IMR-90 (cell line): ENCODE measurements around the gene ZCCHC14. TPM values are rescaled to one million over a fixed set of nuclear protein-coding genes. Genes with fewer than 3 reads are reported as not detected.

Experiments
- ATAC-seq: fragments of 200-7000 bp; cut with Tn5 transposase; 2 replicates; pipeline ENCODE4 v1.9.1; 2020; ENCODE audit warnings: low read depth, mild to moderate bottlenecking, moderate library complexity
- BruUV-seq: library from RNA; stranded (reverse); fragments of 400-500 nt; replicated peaks from 2 replicates; lab custom pipeline; 2021; lab: Mats Ljungman, UMichigan
- CTCF ChIA-PET: fragments of 300-600 bp; formaldehyde crosslinking; extraction: SDS; loops from one replicate; lab custom pipeline; 2021; ENCODE audit warnings: antibody characterized with exemption; lab: Yijun Ruan, JAX
- POLR2A ChIA-PET: fragments of 300-600 bp; sonication (Branson Sonifier 250); formaldehyde crosslinking; loops from one replicate; lab custom pipeline; 2022; ENCODE audit warnings: antibody characterized with exemption; ENCODE audit not compliant: unreplicated experiment; lab: Charles Lee
- DNase-seq: peaks from one replicate; pipeline ENCODE4 v3.0.0; 2013
- H2AFZ ChIP-seq: replicated peaks from 2 replicates; pipeline ENCODE3; 2013; ENCODE audit warnings: low read length, mild to moderate bottlenecking; ENCODE audit not compliant: poor library complexity
- H2AK5ac ChIP-seq: 2 replicates; pipeline ENCODE4 v1.6.1; 2013; ENCODE audit warnings: low read depth, low read length, inconsistent platforms
- H2AK9ac ChIP-seq: replicated peaks from 2 replicates; pipeline ENCODE3; 2013; ENCODE audit warnings: mild to moderate bottlenecking, low read depth, low read length, moderate library complexity; ENCODE audit not compliant: poor library complexity
- H2BK120ac ChIP-seq: 2 replicates; pipeline ENCODE4 v1.6.1; 2013; ENCODE audit warnings: low read depth, low read length, inconsistent platforms
- H2BK15ac ChIP-seq: 3 replicates; pipeline ENCODE4 v1.6.1; 2013; ENCODE audit warnings: low read depth, low read length, inconsistent platforms
- H2BK20ac ChIP-seq: 2 replicates; pipeline ENCODE4 v1.6.1; 2013; ENCODE audit warnings: low read depth, mild to moderate bottlenecking, inconsistent platforms, low read length, moderate library complexity
- H2BK5ac ChIP-seq: 2 replicates; pipeline ENCODE4 v1.6.1; 2013; ENCODE audit warnings: mild to moderate bottlenecking, low read depth, low read length, inconsistent platforms; ENCODE audit not compliant: poor library complexity, severe bottlenecking
- H3K14ac ChIP-seq: replicated peaks from 2 replicates; pipeline ENCODE4 v1.6.1; 2013; ENCODE audit warnings: low read depth, low read length, inconsistent platforms
- H3K18ac ChIP-seq: 2 replicates; pipeline ENCODE4 v1.6.1; 2013; ENCODE audit warnings: low read depth, low read length, control low read depth
- H3K23ac ChIP-seq: 2 replicates; pipeline ENCODE4 v1.6.1; 2013; ENCODE audit warnings: low read depth, low read length, inconsistent platforms
- H3K27ac ChIP-seq: 2 replicates; pipeline ENCODE4 v1.5.1; 2013; ENCODE audit warnings: mild to moderate bottlenecking, control low read depth, low read length; ENCODE audit not compliant: insufficient read depth
- H3K27me3 ChIP-seq: 2 replicates; pipeline ENCODE4 v1.6.1; 2013; ENCODE audit warnings: low read length; ENCODE audit not compliant: control insufficient read depth, insufficient read depth
- H3K36me3 ChIP-seq: 2 replicates; pipeline ENCODE4 v1.6.1; 2013; ENCODE audit warnings: low read length, mixed read lengths; ENCODE audit not compliant: control insufficient read depth, insufficient read depth
- H3K4ac ChIP-seq: 2 replicates; pipeline ENCODE4 v1.6.1; 2013; ENCODE audit warnings: low read depth, low read length, inconsistent platforms
- H3K4me1 ChIP-seq: 2 replicates; pipeline ENCODE4 v1.6.1; 2013; ENCODE audit warnings: low read length, mixed read lengths; ENCODE audit not compliant: control insufficient read depth, insufficient read depth
- H3K4me2 ChIP-seq: 2 replicates; pipeline ENCODE4 v1.6.1; 2013; ENCODE audit warnings: low read depth, mild to moderate bottlenecking, control low read depth, low read length, moderate library complexity
- H3K4me3 ChIP-seq: 2 replicates; pipeline ENCODE4 v1.5.1; 2013; ENCODE audit warnings: low read depth, mild to moderate bottlenecking, control low read depth, low read length, moderate library complexity; ENCODE audit not compliant: insufficient read depth
- H3K56ac ChIP-seq: 2 replicates; pipeline ENCODE4 v1.6.1; 2013; ENCODE audit warnings: low read length, inconsistent platforms; ENCODE audit not compliant: insufficient read depth; ENCODE audit errors: extremely low read depth
- H3K79me1 ChIP-seq, 2 experiments: 2 replicates each; pipeline ENCODE4 v1.6.1; 2013; ENCODE audit warnings: low read length in 2 of 2, inconsistent platforms in 1 of 2, low read depth in 1 of 2
- H3K9ac ChIP-seq: 2 replicates; pipeline ENCODE4 v1.6.1; 2013; ENCODE audit warnings: low read depth, low read length, control low read depth
- H3K9me1 ChIP-seq: 2 replicates; pipeline ENCODE4 v1.6.1; 2013; ENCODE audit warnings: low read length, inconsistent platforms; ENCODE audit not compliant: insufficient read depth
- H3K9me3 ChIP-seq: 2 replicates; pipeline ENCODE4 v1.6.1; 2013; ENCODE audit warnings: low read length; ENCODE audit not compliant: control insufficient read depth, insufficient read depth
- H4K20me1 ChIP-seq: 2 replicates; pipeline ENCODE4 v1.6.1; 2013; ENCODE audit warnings: low read length, inconsistent platforms; ENCODE audit not compliant: insufficient read depth
- H4K5ac ChIP-seq: 2 replicates; pipeline ENCODE4 v1.6.1; 2013; ENCODE audit warnings: mild to moderate bottlenecking, low read depth, low read length, control low read depth
- H4K8ac ChIP-seq, 2 experiments: 2 replicates each; pipeline ENCODE4 v1.6.1; 2013; ENCODE audit warnings: low read depth in 2 of 2, low read length in 2 of 2, control low read depth in 1 of 2, inconsistent platforms in 1 of 2
- H4K91ac ChIP-seq: 2 replicates; pipeline ENCODE4 v1.6.1; 2013; ENCODE audit warnings: low read depth, low read length, inconsistent platforms; ENCODE audit not compliant: insufficient read depth
- BHLHE40 ChIP-seq: fragments of 150-350 bp; IDR thresholded peaks from 2 replicates; pipeline ENCODE4 v1.6.1; 2016; ENCODE audit warnings: mild to moderate bottlenecking, low read depth, low read length
- CEBPB ChIP-seq: IDR thresholded peaks from 2 replicates; pipeline ENCODE4 v1.6.1; 2012; ENCODE audit warnings: low read depth, low read length, improper control_type of control experiment
- CHD1 ChIP-seq: IDR thresholded peaks from 2 replicates; pipeline ENCODE4 v1.6.1; 2012; ENCODE audit warnings: low read depth, low read length, improper control_type of control experiment
- FOS ChIP-seq: fragments of 150-350 bp; IDR thresholded peaks from 2 replicates; pipeline ENCODE4 v1.6.1; 2016; ENCODE audit warnings: low read depth, low read length
- MAZ ChIP-seq: IDR thresholded peaks from 2 replicates; pipeline ENCODE4 v1.6.1; 2012; ENCODE audit warnings: low read depth, mild to moderate bottlenecking, low read length, improper control_type of control experiment, moderate library complexity, borderline replicate concordance
- MXI1 ChIP-seq: IDR thresholded peaks from 2 replicates; pipeline ENCODE4 v1.6.1; 2012; ENCODE audit warnings: low read depth, mild to moderate bottlenecking, low read length, moderate library complexity, borderline replicate concordance
- NFE2L2 ChIP-seq: fragments of 150-350 bp; IDR thresholded peaks from 2 replicates; pipeline ENCODE4 v1.6.1; 2016; ENCODE audit warnings: low read depth, mild to moderate bottlenecking, low read length
- POLR2A ChIP-seq: IDR thresholded peaks from 2 replicates; pipeline ENCODE4 v1.6.1; 2012; ENCODE audit warnings: mild to moderate bottlenecking, low read depth, low read length
- RAD21 ChIP-seq: IDR thresholded peaks from 2 replicates; pipeline ENCODE4 v1.6.1; 2012; ENCODE audit warnings: low read length, improper control_type of control experiment
- RFX5 ChIP-seq: IDR thresholded peaks from 2 replicates; pipeline ENCODE4 v1.8.0; 2012; ENCODE audit warnings: low read depth, mild to moderate bottlenecking, low read length, moderate library complexity
- SMC3 ChIP-seq: fragments of 150-350 bp; IDR thresholded peaks from 2 replicates; pipeline ENCODE4 v1.6.1; 2016; ENCODE audit warnings: low read depth, mild to moderate bottlenecking, antibody characterized with exemption, low read length, moderate library complexity
- WGBS, 2 experiments: methylation state at CpG; one replicate each; pipeline versions ENCODE4 v1.1.5 to v1.1.7; 2013; ENCODE audit warnings: missing lambda C conversion rate in 2 of 2; ENCODE audit not compliant: insufficient read length in 1 of 2; ENCODE audit errors: extremely low coverage in 2 of 2; 5-methylcytosine and 5-hydroxymethylcytosine counted together
- dilution Hi-C: fragments of 300-500 bp; cut with HindIII; formaldehyde crosslinking; loops from one replicate; pipeline ENCODE4 v1.14.3; 2018; ENCODE audit warnings: low sequenced_read_pairs; ENCODE audit not compliant: unreplicated experiment
- in situ Hi-C: fragments of 300-500 bp; cut with MboI; formaldehyde crosslinking; loops from 3 replicates; pipeline ENCODE4 v1.14.3; 2019; ENCODE audit warnings: low sequenced_read_pairs, inconsistent platforms, mixed read lengths
- intact Hi-C: fragments of 100-400 bp; cut with micrococcal nuclease; formaldehyde crosslinking; loops from 2 replicates; pipeline ENCODE4 v1.10.0; 2022
- polyA plus RNA-seq, 3 experiments: library from polyadenylated mRNA; depleted of rRNA; stranded (reverse); fragments of >200 nt; gene quantifications; 2 replicates each; pipeline ENCODE4 v1.2.3, GENCODE V29; 2012; ENCODE audit warnings: low replicate concordance in 1 of 3
- total RNA-seq: library from RNA; depleted of rRNA; stranded (reverse); fragments of >200 nt; gene quantifications from 2 replicates; pipeline ENCODE4 v1.2.3, GENCODE V29; 2012
- TF ChIP-seq, protein P1 (sequence below): fragments of 150-350 bp; IDR thresholded peaks from 2 replicates; pipeline ENCODE4 v1.6.1; 2016; ENCODE audit warnings: low read depth, mild to moderate bottlenecking, low read length, moderate library complexity, borderline replicate concordance
- TF ChIP-seq, protein P2 (sequence below): fragments of 150-350 bp; IDR thresholded peaks from 2 replicates; pipeline ENCODE4 v1.6.1; 2017; ENCODE audit warnings: mild to moderate bottlenecking, antibody characterized with exemption, low read length, low read depth

The ZCCHC14 gene
- total and polyA plus RNA-seq, 2 of the 4 experiments (the other 2 are of a cell fraction), result 2.5 to 5.3 TPM

DNA sequence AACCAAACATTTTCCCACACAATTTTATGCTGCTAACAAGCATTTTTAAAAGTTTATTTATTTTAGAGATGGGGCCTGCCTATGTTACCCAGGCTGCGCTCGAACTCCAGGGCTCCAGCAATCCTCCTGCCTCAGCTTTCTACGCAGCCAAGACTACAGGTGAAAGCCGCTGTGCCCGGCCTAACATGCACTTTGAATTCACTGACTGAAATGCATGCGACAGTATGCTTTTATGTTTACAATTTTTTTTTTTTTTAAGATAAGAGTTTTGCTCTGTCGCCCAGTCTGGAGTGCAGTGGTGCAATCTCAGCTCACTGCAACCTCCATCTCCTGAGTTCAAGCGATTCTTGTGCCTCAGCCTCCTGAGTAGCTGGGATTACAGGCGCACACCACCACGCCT is 52.9 kb downstream of the ZCCHC14 start:
- intact Hi-C loops (no loop called here), in situ Hi-C loops (no loop called here), dilution Hi-C loops (no loop called here)
- no peak overlapping the region for H2AFZ ChIP-seq
- H3K14ac ChIP-seq, result no peak overlapping the region
- H3K4me2 ChIP-seq, result no peak overlapping the region
- TF ChIP-seq POLR2A (no peak), MXI1 (no peak), CHD1 (no peak), RAD21 (no peak), SMC3 (no peak), FOS (no peak), BHLHE40 (no peak), RFX5 (no peak), MAZ (no peak), NFE2L2 (no peak), CEBPB (no peak)
- TF ChIP-seq, protein P1, sequence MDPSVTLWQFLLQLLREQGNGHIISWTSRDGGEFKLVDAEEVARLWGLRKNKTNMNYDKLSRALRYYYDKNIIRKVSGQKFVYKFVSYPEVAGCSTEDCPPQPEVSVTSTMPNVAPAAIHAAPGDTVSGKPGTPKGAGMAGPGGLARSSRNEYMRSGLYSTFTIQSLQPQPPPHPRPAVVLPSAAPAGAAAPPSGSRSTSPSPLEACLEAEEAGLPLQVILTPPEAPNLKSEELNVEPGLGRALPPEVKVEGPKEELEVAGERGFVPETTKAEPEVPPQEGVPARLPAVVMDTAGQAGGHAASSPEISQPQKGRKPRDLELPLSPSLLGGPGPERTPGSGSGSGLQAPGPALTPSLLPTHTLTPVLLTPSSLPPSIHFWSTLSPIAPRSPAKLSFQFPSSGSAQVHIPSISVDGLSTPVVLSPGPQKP, result no peak
- TF ChIP-seq, protein P2, sequence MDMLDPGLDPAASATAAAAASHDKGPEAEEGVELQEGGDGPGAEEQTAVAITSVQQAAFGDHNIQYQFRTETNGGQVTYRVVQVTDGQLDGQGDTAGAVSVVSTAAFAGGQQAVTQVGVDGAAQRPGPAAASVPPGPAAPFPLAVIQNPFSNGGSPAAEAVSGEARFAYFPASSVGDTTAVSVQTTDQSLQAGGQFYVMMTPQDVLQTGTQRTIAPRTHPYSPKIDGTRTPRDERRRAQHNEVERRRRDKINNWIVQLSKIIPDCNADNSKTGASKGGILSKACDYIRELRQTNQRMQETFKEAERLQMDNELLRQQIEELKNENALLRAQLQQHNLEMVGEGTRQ, result no peak
- H3K79me1 ChIP-seq, result peaks cover 28 to 84% of the 10 kb centered on the region in 2 experiments
- no peak overlapping the region for H4K5ac ChIP-seq
- no peak overlapping the region for H2BK120ac ChIP-seq
- no peak overlapping the region for H3K4ac ChIP-seq
- no peak overlapping the region for H3K4me3 ChIP-seq
- no peaks in the 10 kb centered on the region for H3K27me3 ChIP-seq
- CTCF ChIA-PET, result interaction anchor here (0.6 kb wide), 1 partner anchor 131 kb away, joined by 5 read pairs; no protein-coding TSS in a partner anchor
- H3K56ac ChIP-seq, result no peak overlapping the region
- no peak overlapping the region for H2AK5ac ChIP-seq
- BruUV-seq, result no TSS peak
- DNase-seq (no peak), ATAC-seq (no peak)
- H3K36me3 ChIP-seq, result no peaks in the 10 kb centered on the region; the same call in 1 of the 2 replicates
- no peak overlapping the region for H4K91ac ChIP-seq
- POLR2A ChIA-PET, result no interaction called here
- H4K8ac ChIP-seq, result no peak overlapping the region
- no peak overlapping the region for H2AK9ac ChIP-seq
- no peak overlapping the region for H2BK20ac ChIP-seq
- peaks cover 21% of the 10 kb centered on the region for H3K9me1 ChIP-seq
- no peak overlapping the region for H3K27ac ChIP-seq
- 93% methylated on average over 3 of the region's 10 CpGs; no CpG with 5 or more reads in 1 of the 2 experiments for WGBS, 2 experiments
- no peak overlapping the region for H3K9ac ChIP-seq
- H3K9me3 ChIP-seq, result no peaks in the 10 kb centered on the region
- peaks cover 26% of the 10 kb centered on the region for H4K20me1 ChIP-seq
- H3K4me1 ChIP-seq, result peaks cover 21% of the 10 kb centered on the region
- H3K18ac ChIP-seq, result no peak overlapping the region
- no peak overlapping the region for H2BK15ac ChIP-seq
- no peak overlapping the region for H2BK5ac ChIP-seq
- no peak overlapping the region for H3K23ac ChIP-seq
